ENCODE measurements around the gene TMEM178B. TPM values are rescaled to one million over a fixed set of nuclear protein-coding genes. Genes with fewer than 3 reads are reported as not detected.

Gene TMEM178B
- total and polyA plus RNA-seq, 9 of the 15 experiments (the other 6 are each of a cell fraction or from before 2014, with no cell fraction given) = under 0.01 to 0.03 (median 0.01) TPM; not detected in 5

DNA sequence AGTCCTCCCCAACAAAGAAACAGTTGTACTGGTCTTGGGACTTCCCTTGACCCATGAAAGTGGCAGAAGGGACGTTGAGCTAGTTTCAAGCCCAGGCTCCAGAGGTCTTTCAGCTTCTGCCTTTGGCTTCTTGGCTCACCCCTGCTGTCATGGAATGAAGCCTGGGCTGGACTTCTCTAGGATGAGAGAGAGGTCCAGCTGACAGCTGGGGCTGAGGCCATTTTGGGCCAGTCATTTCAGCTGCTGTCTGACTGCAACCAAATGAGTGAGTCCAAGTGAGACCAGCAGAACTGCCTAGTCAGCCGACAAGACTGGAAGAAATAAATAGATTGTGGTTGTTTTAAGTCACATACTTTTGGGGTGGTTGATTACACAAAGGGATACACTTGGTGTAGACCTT, 76.6 kb downstream of the TMEM178B start:
- no peak for FAIRE-seq
- Histone ChIP-seq H3K4me3 (no peak overlapping the region), H3K9me1 (ENCODE audit: control insufficient read depth, insufficient read depth, low read length) (no peaks in the 10 kb centered on the region), H2AFZ (ENCODE audit: low read depth, low read length) (no peak overlapping the region), H3K4me1 (replicated peaks in 1 of 2; ENCODE audit: control insufficient read depth in 2 of 2, insufficient read depth in 2 of 2, low read length in 2 of 2) (no peaks in the 10 kb centered on the region), H3K4me2 (ENCODE audit: insufficient read depth, low read length) (no peak overlapping the region), H3K79me2 (ENCODE audit: control insufficient read depth, insufficient read depth, low read length) (no peaks in the 10 kb centered on the region), H4K20me1 (replicated peaks; ENCODE audit: control insufficient read depth, insufficient read depth, low read length) (no peaks in the 10 kb centered on the region), H3K27ac (ENCODE audit: extremely low read depth, low read depth, low read length) (no peak overlapping the region), H3K36me3 (ENCODE audit: control insufficient read depth, insufficient read depth, low read length) (no peaks in the 10 kb centered on the region), H3K9ac (ENCODE audit: insufficient read depth in 1 of 2, low read depth in 2 of 2, low read length in 2 of 2) (no peak overlapping the region), H3K27me3 (ENCODE audit: control insufficient read depth in 2 of 2, insufficient read depth in 2 of 2, low read length in 2 of 2) (peaks cover 5 to 27% of the 10 kb centered on the region in 2 experiments), H3K9me3 (replicated peaks; ENCODE audit: control insufficient read depth, insufficient read depth, low read depth, low read length) (no peaks in the 10 kb centered on the region)
- TF ChIP-seq PHTF2 (CRISPR knock-in tag; IDR thresholded peaks at IDR 0.05) = no peak
- TF ChIP-seq, protein P1, sequence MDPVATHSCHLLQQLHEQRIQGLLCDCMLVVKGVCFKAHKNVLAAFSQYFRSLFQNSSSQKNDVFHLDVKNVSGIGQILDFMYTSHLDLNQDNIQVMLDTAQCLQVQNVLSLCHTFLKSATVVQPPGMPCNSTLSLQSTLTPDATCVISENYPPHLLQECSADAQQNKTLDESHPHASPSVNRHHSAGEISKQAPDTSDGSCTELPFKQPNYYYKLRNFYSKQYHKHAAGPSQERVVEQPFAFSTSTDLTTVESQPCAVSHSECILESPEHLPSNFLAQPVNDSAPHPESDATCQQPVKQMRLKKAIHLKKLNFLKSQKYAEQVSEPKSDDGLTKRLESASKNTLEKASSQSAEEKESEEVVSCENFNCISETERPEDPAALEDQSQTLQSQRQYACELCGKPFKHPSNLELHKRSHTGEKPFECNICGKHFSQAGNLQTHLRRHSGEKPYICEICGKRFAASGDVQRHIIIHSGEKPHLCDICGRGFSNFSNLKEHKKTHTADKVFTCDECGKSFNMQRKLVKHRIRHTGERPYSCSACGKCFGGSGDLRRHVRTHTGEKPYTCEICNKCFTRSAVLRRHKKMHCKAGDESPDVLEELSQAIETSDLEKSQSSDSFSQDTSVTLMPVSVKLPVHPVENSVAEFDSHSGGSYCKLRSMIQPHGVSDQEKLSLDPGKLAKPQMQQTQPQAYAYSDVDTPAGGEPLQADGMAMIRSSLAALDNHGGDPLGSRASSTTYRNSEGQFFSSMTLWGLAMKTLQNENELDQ (CRISPR knock-in tag; IDR thresholded peaks at IDR 0.05; ENCODE audit: borderline replicate concordance) = no peak
- TF ChIP-seq PML (IDR thresholded peaks at IDR 0.05; ENCODE audit: low read length) = no peak
- TF ChIP-seq, protein P2, sequence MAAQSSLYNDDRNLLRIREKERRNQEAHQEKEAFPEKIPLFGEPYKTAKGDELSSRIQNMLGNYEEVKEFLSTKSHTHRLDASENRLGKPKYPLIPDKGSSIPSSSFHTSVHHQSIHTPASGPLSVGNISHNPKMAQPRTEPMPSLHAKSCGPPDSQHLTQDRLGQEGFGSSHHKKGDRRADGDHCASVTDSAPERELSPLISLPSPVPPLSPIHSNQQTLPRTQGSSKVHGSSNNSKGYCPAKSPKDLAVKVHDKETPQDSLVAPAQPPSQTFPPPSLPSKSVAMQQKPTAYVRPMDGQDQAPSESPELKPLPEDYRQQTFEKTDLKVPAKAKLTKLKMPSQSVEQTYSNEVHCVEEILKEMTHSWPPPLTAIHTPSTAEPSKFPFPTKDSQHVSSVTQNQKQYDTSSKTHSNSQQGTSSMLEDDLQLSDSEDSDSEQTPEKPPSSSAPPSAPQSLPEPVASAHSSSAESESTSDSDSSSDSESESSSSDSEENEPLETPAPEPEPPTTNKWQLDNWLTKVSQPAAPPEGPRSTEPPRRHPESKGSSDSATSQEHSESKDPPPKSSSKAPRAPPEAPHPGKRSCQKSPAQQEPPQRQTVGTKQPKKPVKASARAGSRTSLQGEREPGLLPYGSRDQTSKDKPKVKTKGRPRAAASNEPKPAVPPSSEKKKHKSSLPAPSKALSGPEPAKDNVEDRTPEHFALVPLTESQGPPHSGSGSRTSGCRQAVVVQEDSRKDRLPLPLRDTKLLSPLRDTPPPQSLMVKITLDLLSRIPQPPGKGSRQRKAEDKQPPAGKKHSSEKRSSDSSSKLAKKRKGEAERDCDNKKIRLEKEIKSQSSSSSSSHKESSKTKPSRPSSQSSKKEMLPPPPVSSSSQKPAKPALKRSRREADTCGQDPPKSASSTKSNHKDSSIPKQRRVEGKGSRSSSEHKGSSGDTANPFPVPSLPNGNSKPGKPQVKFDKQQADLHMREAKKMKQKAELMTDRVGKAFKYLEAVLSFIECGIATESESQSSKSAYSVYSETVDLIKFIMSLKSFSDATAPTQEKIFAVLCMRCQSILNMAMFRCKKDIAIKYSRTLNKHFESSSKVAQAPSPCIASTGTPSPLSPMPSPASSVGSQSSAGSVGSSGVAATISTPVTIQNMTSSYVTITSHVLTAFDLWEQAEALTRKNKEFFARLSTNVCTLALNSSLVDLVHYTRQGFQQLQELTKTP (IDR thresholded peaks at IDR 0.05; ENCODE audit: low read depth in 1 of 2, partially characterized antibody in 2 of 2) = no peak
- TF ChIP-seq, protein P3, sequence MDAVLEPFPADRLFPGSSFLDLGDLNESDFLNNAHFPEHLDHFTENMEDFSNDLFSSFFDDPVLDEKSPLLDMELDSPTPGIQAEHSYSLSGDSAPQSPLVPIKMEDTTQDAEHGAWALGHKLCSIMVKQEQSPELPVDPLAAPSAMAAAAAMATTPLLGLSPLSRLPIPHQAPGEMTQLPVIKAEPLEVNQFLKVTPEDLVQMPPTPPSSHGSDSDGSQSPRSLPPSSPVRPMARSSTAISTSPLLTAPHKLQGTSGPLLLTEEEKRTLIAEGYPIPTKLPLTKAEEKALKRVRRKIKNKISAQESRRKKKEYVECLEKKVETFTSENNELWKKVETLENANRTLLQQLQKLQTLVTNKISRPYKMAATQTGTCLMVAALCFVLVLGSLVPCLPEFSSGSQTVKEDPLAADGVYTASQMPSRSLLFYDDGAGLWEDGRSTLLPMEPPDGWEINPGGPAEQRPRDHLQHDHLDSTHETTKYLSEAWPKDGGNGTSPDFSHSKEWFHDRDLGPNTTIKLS (IDR thresholded peaks at IDR 0.05; ENCODE audit: borderline replicate concordance, low read depth) = no peak
- TF ChIP-seq, protein P4, sequence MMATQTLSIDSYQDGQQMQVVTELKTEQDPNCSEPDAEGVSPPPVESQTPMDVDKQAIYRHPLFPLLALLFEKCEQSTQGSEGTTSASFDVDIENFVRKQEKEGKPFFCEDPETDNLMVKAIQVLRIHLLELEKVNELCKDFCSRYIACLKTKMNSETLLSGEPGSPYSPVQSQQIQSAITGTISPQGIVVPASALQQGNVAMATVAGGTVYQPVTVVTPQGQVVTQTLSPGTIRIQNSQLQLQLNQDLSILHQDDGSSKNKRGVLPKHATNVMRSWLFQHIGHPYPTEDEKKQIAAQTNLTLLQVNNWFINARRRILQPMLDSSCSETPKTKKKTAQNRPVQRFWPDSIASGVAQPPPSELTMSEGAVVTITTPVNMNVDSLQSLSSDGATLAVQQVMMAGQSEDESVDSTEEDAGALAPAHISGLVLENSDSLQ (IDR thresholded peaks at IDR 0.05) = no peak
- TF ChIP-seq, protein P5, sequence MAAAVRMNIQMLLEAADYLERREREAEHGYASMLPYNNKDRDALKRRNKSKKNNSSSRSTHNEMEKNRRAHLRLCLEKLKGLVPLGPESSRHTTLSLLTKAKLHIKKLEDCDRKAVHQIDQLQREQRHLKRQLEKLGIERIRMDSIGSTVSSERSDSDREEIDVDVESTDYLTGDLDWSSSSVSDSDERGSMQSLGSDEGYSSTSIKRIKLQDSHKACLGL (CRISPR knock-in tag; IDR thresholded peaks at IDR 0.05; ENCODE audit: borderline replicate concordance, poor library complexity, severe bottlenecking) = no peak
- DNase-seq (ENCODE audit: extremely low read depth in 1 of 4, low spot score in 3 of 4) = no peak
- no peak for ATAC-seq
- POLR2A ChIA-PET = interaction anchor here (0.5 to 1.0 kb wide), 3 partner anchors 13 to 521 kb away, joined by 3 to 4 read pairs (median 3); no protein-coding TSS in a partner anchor
- intact Hi-C loops (cut with micrococcal nuclease) = no loop called here
- WGBS (ENCODE audit: insufficient coverage, low coverage, missing lambda C conversion rate) = 0% methylated on average over 2 of the region's 2 CpGs
- in situ Hi-C loops (cut with MboI) = no loop called here
- CTCF ChIA-PET (ENCODE audit: low intra/inter-chr PET ratio) = no interaction called here
- BruUV-seq (replicated peaks) = no TSS peak
